ENCODE data around the gene GANAB.

GANAB gene

GRCh38 chr11:62610403-62610802, 36.0 kb downstream of the GANAB start:
- H3K4me2 ChIP-seq (ENCODE audit: low read depth, low read length, poor library complexity, severe bottlenecking) = peak overlapping the region; percentile 81
- no peaks in the 10 kb centered on the region for H4K20me1 ChIP-seq (ENCODE audit: insufficient read depth, low read length, poor library complexity, severe bottlenecking)
- H3K4me3 ChIP-seq (ENCODE audit: low read length, poor library complexity, severe bottlenecking) = peak overlapping the region; percentile 90
- peaks cover 14% of the 10 kb centered on the region; the same call in 1 of the 2 replicates for H3K79me2 ChIP-seq (ENCODE audit: insufficient read depth, low read length)
- no peak for TF ChIP-seq EZH2phosphoT487 (IDR thresholded peaks at IDR 0.05; ENCODE audit: borderline replicate concordance)
- TF ChIP-seq, protein P1, sequence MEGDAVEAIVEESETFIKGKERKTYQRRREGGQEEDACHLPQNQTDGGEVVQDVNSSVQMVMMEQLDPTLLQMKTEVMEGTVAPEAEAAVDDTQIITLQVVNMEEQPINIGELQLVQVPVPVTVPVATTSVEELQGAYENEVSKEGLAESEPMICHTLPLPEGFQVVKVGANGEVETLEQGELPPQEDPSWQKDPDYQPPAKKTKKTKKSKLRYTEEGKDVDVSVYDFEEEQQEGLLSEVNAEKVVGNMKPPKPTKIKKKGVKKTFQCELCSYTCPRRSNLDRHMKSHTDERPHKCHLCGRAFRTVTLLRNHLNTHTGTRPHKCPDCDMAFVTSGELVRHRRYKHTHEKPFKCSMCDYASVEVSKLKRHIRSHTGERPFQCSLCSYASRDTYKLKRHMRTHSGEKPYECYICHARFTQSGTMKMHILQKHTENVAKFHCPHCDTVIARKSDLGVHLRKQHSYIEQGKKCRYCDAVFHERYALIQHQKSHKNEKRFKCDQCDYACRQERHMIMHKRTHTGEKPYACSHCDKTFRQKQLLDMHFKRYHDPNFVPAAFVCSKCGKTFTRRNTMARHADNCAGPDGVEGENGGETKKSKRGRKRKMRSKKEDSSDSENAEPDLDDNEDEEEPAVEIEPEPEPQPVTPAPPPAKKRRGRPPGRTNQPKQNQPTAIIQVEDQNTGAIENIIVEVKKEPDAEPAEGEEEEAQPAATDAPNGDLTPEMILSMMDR (conservative IDR thresholded peaks at IDR 0.05; ENCODE audit: low read length) = no peak
- peaks cover 27% of the 10 kb centered on the region for H3K4me1 ChIP-seq (ENCODE audit: insufficient read depth, low read length, poor library complexity, severe bottlenecking)
- no peaks in the 10 kb centered on the region for H3K9me2 ChIP-seq (replicated peaks; ENCODE audit: low read depth, low read length)
- H3K36me3 ChIP-seq (ENCODE audit: insufficient read depth, low read length) = no peaks in the 10 kb centered on the region
- H3K9ac ChIP-seq (ENCODE audit: low read depth, low read length, poor library complexity, severe bottlenecking) = peak overlapping the region; percentile 80
- H3F3A ChIP-seq (ENCODE audit: low read depth) = peaks cover 8% of the 10 kb centered on the region
- H3K9me3 ChIP-seq (ENCODE audit: insufficient read depth, low read depth, low read length) = no peaks in the 10 kb centered on the region
- no peaks in the 10 kb centered on the region for H3K27me3 ChIP-seq (ENCODE audit: insufficient read depth, low read length, poor library complexity, severe bottlenecking)
- H2AFZ ChIP-seq (ENCODE audit: low read length) = no peak overlapping the region

GRCh38 chr11:62608776-62609175, 37.6 kb downstream of the GANAB start:
- Histone ChIP-seq H3F3A (ENCODE audit: low read depth) (peaks cover 6% of the 10 kb centered on the region), H2AFZ (ENCODE audit: low read length) (no peak overlapping the region), H3K27me3 (ENCODE audit: insufficient read depth, low read length, poor library complexity, severe bottlenecking) (no peaks in the 10 kb centered on the region), H3K79me2 (ENCODE audit: insufficient read depth, low read length) (peaks cover 14% of the 10 kb centered on the region; the same call in 1 of the 2 replicates), H3K4me1 (ENCODE audit: insufficient read depth, low read length, poor library complexity, severe bottlenecking) (peaks cover 27% of the 10 kb centered on the region), H3K9me2 (replicated peaks; ENCODE audit: low read depth, low read length) (no peaks in the 10 kb centered on the region), H3K4me3 (ENCODE audit: low read length, poor library complexity, severe bottlenecking) (no peak overlapping the region), H4K20me1 (ENCODE audit: insufficient read depth, low read length, poor library complexity, severe bottlenecking) (no peaks in the 10 kb centered on the region), H3K4me2 (ENCODE audit: low read depth, low read length, poor library complexity, severe bottlenecking) (no peak overlapping the region), H3K36me3 (ENCODE audit: insufficient read depth, low read length) (no peaks in the 10 kb centered on the region), H3K9me3 (ENCODE audit: insufficient read depth, low read depth, low read length) (no peaks in the 10 kb centered on the region), H3K9ac (ENCODE audit: low read depth, low read length, poor library complexity, severe bottlenecking) (no peak overlapping the region)
- TF ChIP-seq, protein P1 (conservative IDR thresholded peaks at IDR 0.05; ENCODE audit: low read length) = no peak
- no peak for TF ChIP-seq EZH2phosphoT487 (IDR thresholded peaks at IDR 0.05; ENCODE audit: borderline replicate concordance)

GRCh38 chr11:62607714-62608113, 38.7 kb downstream of the GANAB start:
- no peak overlapping the region for H2AFZ ChIP-seq (ENCODE audit: low read length)
- H3K9me3 ChIP-seq (ENCODE audit: insufficient read depth, low read depth, low read length) = no peaks in the 10 kb centered on the region
- no peaks in the 10 kb centered on the region for H3F3A ChIP-seq (ENCODE audit: low read depth)
- H4K20me1 ChIP-seq (ENCODE audit: insufficient read depth, low read length, poor library complexity, severe bottlenecking) = no peaks in the 10 kb centered on the region
- H3K27me3 ChIP-seq (ENCODE audit: insufficient read depth, low read length, poor library complexity, severe bottlenecking) = no peaks in the 10 kb centered on the region
- no peaks in the 10 kb centered on the region for H3K9me2 ChIP-seq (replicated peaks; ENCODE audit: low read depth, low read length)
- peak overlapping the region; percentile 60 for H3K9ac ChIP-seq (ENCODE audit: low read depth, low read length, poor library complexity, severe bottlenecking)
- no peaks in the 10 kb centered on the region for H3K36me3 ChIP-seq (ENCODE audit: insufficient read depth, low read length)
- TF ChIP-seq, protein P1 (conservative IDR thresholded peaks at IDR 0.05; ENCODE audit: low read length) = no peak
- TF ChIP-seq EZH2phosphoT487 (IDR thresholded peaks at IDR 0.05; ENCODE audit: borderline replicate concordance) = no peak
- H3K4me2 ChIP-seq (ENCODE audit: low read depth, low read length, poor library complexity, severe bottlenecking) = peak overlapping the region; percentile 51
- peaks cover 27% of the 10 kb centered on the region for H3K4me1 ChIP-seq (ENCODE audit: insufficient read depth, low read length, poor library complexity, severe bottlenecking)
- H3K4me3 ChIP-seq (ENCODE audit: low read length, poor library complexity, severe bottlenecking) = no peak overlapping the region
- H3K79me2 ChIP-seq (ENCODE audit: insufficient read depth, low read length) = peaks cover 14% of the 10 kb centered on the region; the same call in 1 of the 2 replicates
